H1 (cell line): ENCODE data around the gene MRTFA. TPM values are rescaled to one million over a fixed set of nuclear protein-coding genes. Genes with fewer than 3 reads are reported as not detected.

Experiments
- RAD21 ChIP-seq, 2 experiments: IDR thresholded peaks in 1 of 2; conservative IDR thresholded peaks in 1 of 2; 2 replicates each; pipeline ENCODE4 v1.6.1; 2011; ENCODE audit warnings: low read depth in 2 of 2, low read length in 2 of 2, improper control_type of control experiment in 1 of 2, inconsistent platforms in 1 of 2, mild to moderate bottlenecking in 1 of 2, moderate library complexity in 1 of 2
- polyA plus RNA-seq, 7 experiments: library from polyadenylated mRNA; depleted of rRNA in 3 of 7; stranded (reverse) in 5 of 7; unstranded in 2 of 7; fragments of >200 nt in 5 of 7; fragments of 200-250 nt in 2 of 7; gene quantifications; 1 replicate in 5 of 7; 2 replicates in 1 of 7; 4 replicates in 1 of 7; pipeline versions ENCODE4 v1.2.1 to v1.2.3, GENCODE V29; 2011 to 2013; ENCODE audit warnings: missing spikeins in 2 of 7, mixed read lengths in 2 of 7
- total RNA-seq: library from RNA; stranded (reverse); fragmentation: NEBNext Ultra II Directional; extraction: Animal tissue kit (Norgen Biotek cat#: 25700); gene quantifications from 2 replicates; pipeline ENCODE4 v1.2.1, GENCODE V29; 2021

The MRTFA gene
- total and polyA plus RNA-seq, 2 of the 8 experiments (the other 6 are each of a cell fraction or from before 2014, with no cell fraction given): 5.4 to 37.9 TPM

- no peak for TF ChIP-seq RAD21 (IDR thresholded peaks at IDR 0.05 in 1 of 2, conservative IDR thresholded peaks at IDR 0.05 in 1 of 2; ENCODE audit: low read depth in 2 of 2, low read length in 2 of 2)
Measured at GRCh38 chr22:40441761-40442390, 194.6 kb downstream of the MRTFA start (continued).
